Adrenal gland (tissue), 5 donors: Measurements from ENCODE around the gene AMACR.

Experiments used
- CTCF ChIP-seq, 6 experiments: fragments of 450-650 bp in 4 of 6; fragments of 200-600 bp in 2 of 6; sonication (generic) in 1 of 6; IDR thresholded peaks; 1 replicate in 5 of 6; 2 replicates in 1 of 6; pipeline versions ENCODE4 v1.5.1 to v1.8.0; 2016 to 2021; ENCODE audit warnings: antibody characterized with exemption in 6 of 6, mild to moderate bottlenecking in 2 of 6, moderate library complexity in 1 of 6
- POLR2A ChIP-seq, 2 donors: fragments of 450-650 bp; IDR thresholded peaks; one replicate each; pipeline ENCODE4 v1.6.1; 2017; ENCODE audit warnings: antibody characterized with exemption in 2 of 2, mild to moderate bottlenecking in 2 of 2, moderate library complexity in 1 of 2
- donor health status: DM: no; HTN: no; CAD: no.

- TF ChIP-seq CTCF (IDR thresholded peaks at IDR 0.05), result no peak
- no peak for TF ChIP-seq POLR2A (IDR thresholded peaks at IDR 0.05)
Observed at GRCh38 chr5:34005211-34005610, 2.6 kb downstream of the AMACR start.
